ENCODE results near the gene SPAG7.

The SPAG7 gene

GRCh38 chr17:4974115-4974670 lies 6.6 kb upstream of the SPAG7 start:
- DNase-seq (ENCODE audit: low read depth): no peak

GRCh38 chr17:4973256-4974114 lies 5.9 kb upstream of the SPAG7 start:
- no peak for DNase-seq (ENCODE audit: low read depth)

GRCh38 chr17:4972752-4973151 lies 5.1 kb upstream of the SPAG7 start:
- DNase-seq (ENCODE audit: low read depth): no peak

GRCh38 chr17:4972322-4972721 lies 4.7 kb upstream of the SPAG7 start:
- no peak for DNase-seq (ENCODE audit: low read depth)

- no peak for DNase-seq (ENCODE audit: low read depth)
Observed at GRCh38 chr17:4971826-4972225, 4.2 kb upstream of the SPAG7 start.

- no peak for DNase-seq (ENCODE audit: low read depth)
Observed at GRCh38 chr17:4970273-4970672, 2.7 kb upstream of the SPAG7 start.

- DNase-seq (ENCODE audit: low read depth): no peak
Observed at GRCh38 chr17:4969551-4970173, 2.0 kb upstream of the SPAG7 start.

GRCh38 chr17:4969047-4969550 lies 1.5 kb upstream of the SPAG7 start:
- no peak for DNase-seq (ENCODE audit: low read depth)

- DNase-seq (ENCODE audit: low read depth): no peak
Observed at GRCh38 chr17:4968486-4969046, 949 bp upstream of the SPAG7 start.

GRCh38 chr17:4966844-4967538 lies 626 bp downstream of the SPAG7 start:
- DNase-seq (ENCODE audit: low read depth): peak; percentile 94

GRCh38 chr17:4965311-4965986 lies 2.2 kb downstream of the SPAG7 start:
- DNase-seq (ENCODE audit: low read depth): no peak

GRCh38 chr17:4960279-4960922 lies 7.2 kb downstream of the SPAG7 start:
- no peak for DNase-seq (ENCODE audit: low read depth)

GRCh38 chr17:4959261-4959965 lies 8.2 kb downstream of the SPAG7 start:
- DNase-seq (ENCODE audit: low read depth): no peak

- no peak for DNase-seq (ENCODE audit: low read depth)
Observed at GRCh38 chr17:4958102-4958501, 9.5 kb downstream of the SPAG7 start.

GRCh38 chr17:4956493-4957061 lies 11.0 kb downstream of the SPAG7 start:
- DNase-seq (ENCODE audit: low read depth): no peak

GRCh38 chr17:4955091-4955490 lies 12.5 kb downstream of the SPAG7 start:
- no peak for DNase-seq (ENCODE audit: low read depth)

GRCh38 chr17:4953451-4953961 lies 14.1 kb downstream of the SPAG7 start:
- DNase-seq (ENCODE audit: low read depth): no peak

- DNase-seq (ENCODE audit: low read depth): no peak
Observed at GRCh38 chr17:4951486-4951885, 16.1 kb downstream of the SPAG7 start.

GRCh38 chr17:4950746-4951204 lies 16.8 kb downstream of the SPAG7 start, which contains the start of gene ENO3:
Gene ENO3 (plus strand): TSS chr17:4951119. CDS start chr17:4951830, 711 bp downstream.
- DNase-seq (ENCODE audit: low read depth): no peak

All from activated T-cell treated with anti-CD3 and anti-CD28 coated beads for 24 hours (primary cell).